ENCODE results near the gene RAB7A. TPM values are rescaled to one million over a fixed set of nuclear protein-coding genes. Genes with fewer than 3 reads are reported as not detected.

The RAB7A gene
- polyA plus RNA-seq, 12 donors = 133 to 273 (median 151) TPM; not detected in 1

GRCh38 chr3:128784843-128785242 is 58.9 kb downstream of the RAB7A start:
- DNase-seq = no peak

GRCh38 chr3:128786434-128787020 is 60.5 kb downstream of the RAB7A start:
- DNase-seq = no peak

GRCh38 chr3:128787256-128788253 is 61.6 kb downstream of the RAB7A start:
- DNase-seq = no peak

DNA sequence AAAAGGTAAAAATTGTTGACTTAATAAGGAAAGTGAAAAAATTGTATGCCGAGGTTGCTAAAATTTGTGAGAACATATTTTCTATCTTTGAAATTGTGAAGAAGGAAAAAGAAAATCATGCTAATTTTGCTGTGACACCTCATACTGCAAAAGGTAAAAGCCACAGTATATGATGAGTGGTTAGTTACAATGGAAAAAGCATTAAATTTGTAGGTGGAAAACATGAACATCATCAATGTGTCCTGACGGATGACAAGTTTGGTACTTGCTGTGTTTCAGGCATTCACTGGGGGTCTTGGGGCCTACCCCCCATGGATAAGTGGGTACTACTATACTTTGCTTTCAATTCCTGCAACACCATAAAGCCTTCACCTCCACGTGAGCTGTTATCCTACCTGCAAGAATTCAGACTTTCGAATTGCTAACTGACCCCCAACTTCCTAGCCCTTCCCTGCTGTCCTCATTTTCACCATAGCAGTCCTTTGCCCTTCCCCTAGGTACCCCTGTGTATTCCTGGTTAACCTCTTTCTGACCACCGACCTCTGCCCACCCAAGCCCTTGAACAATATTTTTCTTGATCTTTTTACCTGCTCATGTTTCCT is 62.4 kb downstream of the RAB7A start:
- DNase-seq = no peak

- no peak for DNase-seq
Measured at GRCh38 chr3:128794067-128794768, 68.2 kb downstream of the RAB7A start.

DNA sequence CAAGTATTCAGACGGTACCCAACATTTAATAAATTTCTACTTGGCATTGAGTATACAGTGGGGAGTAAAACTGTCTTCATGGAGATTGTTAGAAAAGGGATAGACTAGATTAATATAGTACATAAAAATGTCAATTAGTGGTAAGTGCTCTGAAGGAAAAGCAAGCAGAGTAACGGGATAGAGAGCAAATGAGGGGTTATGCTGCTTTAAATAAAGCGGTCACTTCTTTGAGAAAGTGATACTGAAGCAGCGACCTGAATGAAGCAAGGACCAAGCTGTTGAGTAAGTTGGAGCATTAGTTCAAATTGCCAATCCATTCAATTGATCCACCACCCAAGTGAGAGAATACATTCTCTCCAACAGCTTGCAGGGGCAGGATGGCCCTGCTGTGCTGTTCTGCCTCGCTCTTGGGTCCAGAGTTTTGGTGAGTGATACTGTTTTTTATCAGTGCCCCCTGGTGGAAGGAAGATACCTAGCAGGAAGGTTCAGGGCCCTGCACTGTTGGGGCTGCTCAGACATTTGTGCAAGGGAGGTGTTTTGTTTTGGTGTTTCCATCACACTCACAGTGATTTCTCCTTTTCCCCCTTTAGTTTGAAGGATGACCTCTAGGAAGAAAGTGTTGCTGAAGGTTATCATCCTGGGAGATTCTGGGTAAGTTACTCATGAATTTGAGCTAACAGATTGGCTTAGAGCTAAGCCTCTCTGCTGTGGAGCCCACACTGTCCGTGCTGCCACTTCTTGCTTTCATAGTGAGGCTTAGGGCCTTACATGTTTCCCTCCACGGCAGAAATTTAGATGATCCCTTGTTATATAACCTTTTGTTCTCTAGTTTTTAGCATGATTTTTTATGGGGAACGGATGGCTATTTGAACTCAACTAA is 69.0 kb downstream of the RAB7A start:
- peak; percentile 66 for DNase-seq

DNA sequence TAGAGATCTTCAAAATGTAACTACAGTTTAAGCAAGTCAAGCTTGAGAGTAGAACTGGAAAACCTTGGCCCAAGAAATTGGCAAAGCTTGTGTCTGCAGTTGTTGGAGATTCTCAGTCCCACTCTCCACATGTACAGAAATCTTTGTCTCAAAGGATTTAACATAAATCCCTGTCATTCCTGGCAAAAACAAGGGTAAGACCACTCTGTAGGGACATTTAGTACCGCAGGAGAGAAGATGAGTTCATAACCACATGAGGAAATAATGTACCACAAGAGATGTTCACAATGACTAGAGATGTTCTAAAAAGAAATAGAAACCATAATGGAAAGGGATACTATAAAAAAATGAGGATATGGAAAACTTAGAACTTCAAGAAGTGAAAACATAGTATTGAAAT is 73.7 kb downstream of the RAB7A start:
- DNase-seq = no peak

GRCh38 chr3:128800241-128801187 is 74.5 kb downstream of the RAB7A start:
- DNase-seq = no peak

DNA sequence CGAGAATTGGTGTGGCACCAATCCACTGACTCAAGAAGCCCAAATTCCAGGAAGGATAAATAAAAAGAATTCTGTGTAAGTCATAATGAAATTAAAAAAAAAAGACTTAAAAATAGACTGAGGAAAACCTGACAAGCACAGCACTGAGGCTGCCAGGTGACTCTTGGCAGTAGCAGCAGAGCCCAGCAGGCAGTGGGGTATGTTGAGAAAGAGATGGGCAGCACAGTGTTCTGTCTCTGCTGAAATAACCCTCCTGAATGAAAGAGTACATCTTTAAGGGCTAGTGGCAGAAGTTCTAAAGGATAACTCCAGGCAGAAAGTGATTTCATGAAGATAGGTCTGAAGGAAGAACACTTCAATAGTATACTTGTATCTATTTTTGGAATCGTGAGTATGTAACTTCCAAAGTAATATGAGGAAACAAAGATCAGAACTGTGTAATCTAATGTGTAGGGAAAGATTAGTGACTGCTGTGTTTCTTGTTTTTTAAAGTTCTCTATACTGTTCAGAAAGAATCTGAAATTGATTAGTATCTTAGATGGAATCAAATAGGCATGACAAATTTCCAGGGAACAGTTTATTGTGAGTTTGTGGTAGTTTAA is 75.9 kb downstream of the RAB7A start:
- no peak for DNase-seq

DNA sequence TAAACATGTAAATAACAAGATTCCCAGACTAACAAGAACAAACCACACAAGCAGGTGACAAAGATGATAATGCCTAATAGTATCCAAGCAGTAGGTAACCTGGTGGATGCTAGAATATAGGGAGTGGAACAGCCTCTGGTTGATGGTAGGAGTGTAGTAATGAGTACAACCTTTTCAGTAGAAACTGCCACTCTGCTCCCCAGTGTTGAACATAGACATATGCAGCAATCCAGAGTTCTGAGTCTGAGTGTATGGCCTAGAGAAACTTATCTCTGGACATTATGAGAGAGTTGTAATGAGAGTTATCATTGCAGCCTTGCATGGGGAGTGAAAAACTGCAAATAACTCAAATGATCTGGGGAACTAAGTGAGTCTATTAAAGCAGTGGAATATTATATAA is 77.3 kb downstream of the RAB7A start:
- no peak for DNase-seq

DNA sequence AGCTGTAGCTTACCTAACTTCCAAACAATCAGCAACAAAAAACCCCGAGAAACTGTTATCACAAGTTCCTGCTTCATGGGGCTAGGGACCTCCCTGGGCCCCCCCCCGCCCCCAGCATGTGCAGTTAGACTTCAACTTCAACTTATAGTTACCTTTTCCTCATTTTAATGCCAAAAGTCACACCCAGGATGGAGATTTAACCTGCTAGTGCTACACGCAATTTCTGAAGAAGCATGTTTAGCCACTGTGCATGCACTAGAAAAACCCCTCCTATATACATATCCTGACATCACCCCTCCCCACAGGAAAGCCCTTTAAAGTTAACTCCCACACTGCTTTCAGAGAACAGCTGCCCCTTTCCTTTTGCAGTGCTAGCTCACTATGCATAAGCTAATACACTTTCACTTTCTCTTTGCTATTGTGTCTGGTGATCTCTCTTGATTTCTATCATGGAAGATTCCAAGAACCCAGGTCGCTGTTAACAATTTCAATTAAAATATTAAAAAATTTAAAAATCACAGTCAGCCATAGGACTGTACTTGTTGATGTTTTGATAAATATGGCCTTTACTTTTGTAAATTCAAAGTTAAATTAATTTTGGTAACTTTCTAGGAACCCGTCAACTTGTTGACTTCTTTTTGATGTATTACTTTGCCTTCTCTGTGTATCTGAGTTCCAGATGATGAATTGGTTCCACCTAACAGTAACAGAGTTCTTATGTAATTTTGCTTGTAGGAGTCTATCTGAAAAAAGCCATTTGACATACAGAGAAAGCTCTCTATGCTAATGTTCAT is 78.2 kb downstream of the RAB7A start:
- no peak for DNase-seq

- DNase-seq = no peak
Measured at GRCh38 chr3:128804811-128805155, 78.8 kb downstream of the RAB7A start.

DNA sequence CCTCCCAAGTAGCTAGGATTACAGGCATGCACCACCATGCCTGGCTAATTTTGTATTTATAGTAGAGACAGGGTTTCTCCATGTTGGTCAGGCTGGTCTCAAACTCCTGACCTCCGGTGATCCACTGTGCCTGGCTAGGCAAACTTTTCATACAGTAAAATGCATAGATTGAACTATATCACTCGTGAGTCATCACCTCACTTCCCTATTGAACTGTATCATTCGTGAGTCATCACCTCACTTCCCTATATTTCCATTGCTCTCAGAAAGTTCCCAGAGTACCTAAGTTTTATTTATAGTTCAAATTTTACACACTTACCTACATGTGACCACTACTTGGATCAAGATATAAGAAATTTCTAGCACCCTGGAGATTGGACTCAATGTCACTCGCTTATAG is 79.8 kb downstream of the RAB7A start:
- DNase-seq = no peak

DNA sequence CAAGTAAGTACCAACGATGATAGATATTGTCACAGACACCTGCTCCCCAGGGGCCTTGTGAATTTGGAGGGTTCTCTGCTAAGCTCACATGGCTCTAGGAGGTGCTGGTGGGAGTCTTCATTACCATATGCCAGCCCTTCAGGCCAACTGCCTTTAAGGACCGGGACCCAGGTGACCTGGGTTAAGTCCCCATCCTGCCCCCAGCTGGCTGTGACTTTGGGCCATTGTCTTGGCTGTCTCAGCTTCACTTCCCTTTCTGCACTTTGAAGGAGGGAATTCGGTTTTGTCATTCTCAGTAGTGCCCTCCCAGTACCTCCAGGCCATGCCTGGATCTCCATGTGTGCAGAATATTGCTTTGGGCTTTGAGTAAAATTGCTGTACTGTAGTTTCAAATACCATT is 80.6 kb downstream of the RAB7A start:
- DNase-seq = no peak

- no peak for DNase-seq
Measured at GRCh38 chr3:128807186-128807830, 81.3 kb downstream of the RAB7A start.

DNA sequence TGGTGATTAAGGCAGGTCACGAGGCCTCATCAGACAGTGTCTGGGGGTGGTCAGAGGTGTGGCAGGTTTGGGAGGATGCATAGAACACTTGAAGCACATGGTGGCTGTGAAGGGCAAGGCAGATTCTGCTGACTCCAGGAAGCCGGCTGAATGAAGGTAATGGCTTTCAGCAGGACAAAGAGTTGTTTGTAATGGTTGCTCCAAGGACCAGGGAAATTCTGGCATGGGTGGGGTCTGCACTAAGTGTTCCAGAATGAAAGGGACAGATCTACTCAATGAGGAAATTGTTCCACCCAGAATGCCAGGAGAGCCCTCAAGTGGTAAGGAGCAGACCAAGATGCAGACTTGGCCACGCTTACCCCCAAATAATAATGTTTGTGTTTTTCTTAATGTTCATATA is 82.7 kb downstream of the RAB7A start:
- DNase-seq = no peak

GRCh38 chr3:128813097-128813496 is 87.1 kb downstream of the RAB7A start:
- no peak for DNase-seq

DNA sequence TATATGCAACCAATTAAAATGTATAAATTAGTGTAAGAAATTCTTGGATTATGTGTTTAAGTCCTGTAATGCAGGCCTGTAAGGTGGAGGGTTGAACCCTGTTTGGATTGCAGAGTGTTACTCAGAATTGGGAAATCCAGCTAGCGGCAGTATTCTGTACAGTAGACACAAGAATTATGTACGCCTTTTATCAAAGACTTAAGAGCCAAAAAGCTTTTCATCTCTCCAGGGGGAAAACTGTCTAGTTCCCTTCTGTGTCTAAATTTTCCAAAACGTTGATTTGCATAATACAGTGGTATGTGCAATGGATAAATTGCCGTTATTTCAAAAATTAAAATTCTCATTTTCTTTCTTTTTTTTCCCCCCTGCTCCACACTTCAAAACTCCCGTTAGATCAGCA is 88.1 kb downstream of the RAB7A start:
- no peak for DNase-seq
